GF-D8 (cell line): Measurements from ENCODE around the gene CHN2.
"Not testable (repeated sequence)": the region's sequence is repeated elsewhere in the genome, so short reads cannot be mapped to it uniquely, and the experiment has no call there.

Source experiments
- DNase-seq: peaks from one replicate; lab custom pipeline; 2025; lab: John Stamatoyannopoulos, UW

CHN2 gene

DNA sequence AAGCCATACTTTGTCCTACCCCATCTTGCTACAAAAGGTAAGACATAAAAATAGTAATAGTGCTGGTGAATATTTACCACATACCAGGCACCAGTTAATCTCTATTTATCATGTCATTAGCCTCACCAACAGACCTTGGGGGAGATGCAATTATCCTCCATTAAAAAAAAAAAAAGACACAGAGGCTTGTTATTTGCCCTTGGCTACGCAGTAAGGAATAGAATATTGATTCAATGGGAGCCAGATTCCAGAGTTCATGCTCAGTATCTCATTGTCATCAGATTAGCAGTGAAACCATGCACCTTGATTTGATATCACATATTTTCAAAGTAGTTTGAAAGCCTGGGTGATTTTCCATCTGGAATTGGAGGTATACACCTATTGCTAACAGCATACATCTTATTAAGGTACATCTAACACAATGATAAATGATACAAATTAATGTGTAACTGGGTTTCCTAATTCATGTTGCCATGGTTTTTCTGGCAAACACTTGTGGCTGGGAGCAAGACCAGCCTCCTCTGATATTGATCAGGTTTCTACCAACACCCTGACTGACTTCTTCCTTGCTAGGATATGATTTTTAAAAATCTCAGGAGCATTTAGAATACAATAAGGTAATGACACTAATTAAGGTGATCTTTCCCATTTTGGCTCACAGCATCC, 301.9 kb downstream of the CHN2 start:
- DNase-seq: no peak

DNA sequence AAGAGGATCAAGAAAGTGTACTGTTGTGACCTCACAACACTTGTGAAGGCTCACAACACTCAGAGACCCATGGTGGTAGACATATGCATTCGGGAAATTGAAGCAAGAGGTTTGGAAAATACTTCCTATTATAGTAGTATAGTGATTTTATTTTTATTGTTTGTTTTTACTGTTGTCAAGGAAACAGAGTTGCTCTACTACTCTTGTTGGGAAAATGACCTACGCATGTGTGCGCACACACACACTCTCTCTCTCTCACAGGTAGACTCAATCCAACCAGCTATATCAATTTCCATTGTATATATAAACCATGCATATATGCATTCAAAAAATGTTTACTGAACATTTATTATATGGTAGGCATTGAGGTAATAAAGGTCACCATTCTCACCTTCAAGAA, 305.4 kb downstream of the CHN2 start:
- no peak for DNase-seq

DNA sequence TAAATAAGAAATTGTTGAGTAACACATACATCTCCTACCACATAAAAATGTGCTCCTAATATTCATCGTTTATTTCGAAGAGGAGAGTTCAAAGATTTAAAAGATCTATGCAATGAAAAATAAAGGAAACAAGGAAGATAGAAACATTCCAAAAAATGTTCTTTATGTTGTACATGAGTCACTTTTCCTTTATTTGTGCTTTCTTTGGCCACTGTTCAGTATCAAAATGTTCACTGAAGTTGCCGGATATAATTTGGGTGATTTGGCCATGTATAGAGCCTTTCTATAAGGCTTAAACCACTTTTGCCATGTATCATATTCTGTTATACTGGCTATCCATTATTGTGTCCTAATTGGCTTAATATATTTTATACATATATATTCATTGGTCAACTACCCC, 306.1 kb downstream of the CHN2 start:
- no peak for DNase-seq

DNA sequence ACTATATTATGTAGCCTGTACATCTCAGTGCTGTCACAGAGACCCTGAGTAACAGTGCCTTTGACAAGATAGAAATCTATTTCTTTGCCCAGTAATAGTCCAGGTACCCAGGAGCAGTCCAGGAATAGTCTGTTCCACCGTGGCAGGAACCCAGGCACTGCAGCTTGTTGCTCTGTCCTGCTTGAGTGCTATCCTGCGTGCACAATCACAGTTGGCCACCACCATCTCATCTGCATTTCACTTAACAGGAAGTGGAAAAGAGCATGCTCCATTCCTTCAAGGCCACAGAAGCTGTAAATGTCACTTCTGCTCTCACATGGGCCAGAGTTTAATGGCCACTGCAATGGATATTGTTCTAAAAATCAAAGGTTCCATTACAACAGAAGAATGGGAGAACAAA, 307.6 kb downstream of the CHN2 start:
- DNase-seq: no peak

DNA sequence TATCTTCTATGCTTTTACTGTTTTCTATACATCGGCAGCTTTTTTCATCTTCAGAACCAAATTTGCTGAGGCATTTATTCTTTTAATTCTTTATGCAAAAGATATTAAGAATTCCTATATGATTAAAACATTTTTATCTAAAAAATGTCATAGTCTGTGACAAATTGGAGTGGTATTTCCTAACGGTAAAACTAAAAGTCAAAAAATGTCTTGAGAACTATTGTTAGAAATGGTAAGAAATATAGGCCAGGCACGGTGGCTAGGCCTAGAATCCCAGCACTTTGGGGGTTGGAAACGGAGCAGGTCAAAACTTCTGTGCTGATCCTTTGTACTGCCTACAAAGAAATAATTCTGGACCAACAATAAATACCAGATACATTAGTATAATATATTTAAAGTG, 311.4 kb downstream of the CHN2 start:
- no peak for DNase-seq

DNA sequence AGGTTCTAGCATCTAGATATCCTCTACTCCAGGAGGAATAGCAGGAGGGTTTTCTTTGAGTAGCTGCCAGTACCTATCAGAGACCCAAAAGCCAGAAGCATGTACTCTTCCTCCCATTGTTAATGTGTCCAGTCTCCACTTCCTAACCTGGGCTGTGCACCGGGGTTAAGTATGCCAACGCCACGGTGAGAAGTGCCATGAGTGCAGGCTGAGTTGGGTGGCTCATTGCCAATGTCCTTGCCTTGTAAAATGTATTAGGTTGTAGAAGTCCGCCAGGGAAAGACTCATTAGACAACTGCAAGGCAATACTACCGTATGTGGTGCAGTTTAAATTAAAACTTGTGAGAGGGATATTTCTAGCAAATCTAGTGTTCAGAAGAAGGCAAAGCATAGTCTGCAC, 314.0 kb downstream of the CHN2 start:
- no peak for DNase-seq

DNA sequence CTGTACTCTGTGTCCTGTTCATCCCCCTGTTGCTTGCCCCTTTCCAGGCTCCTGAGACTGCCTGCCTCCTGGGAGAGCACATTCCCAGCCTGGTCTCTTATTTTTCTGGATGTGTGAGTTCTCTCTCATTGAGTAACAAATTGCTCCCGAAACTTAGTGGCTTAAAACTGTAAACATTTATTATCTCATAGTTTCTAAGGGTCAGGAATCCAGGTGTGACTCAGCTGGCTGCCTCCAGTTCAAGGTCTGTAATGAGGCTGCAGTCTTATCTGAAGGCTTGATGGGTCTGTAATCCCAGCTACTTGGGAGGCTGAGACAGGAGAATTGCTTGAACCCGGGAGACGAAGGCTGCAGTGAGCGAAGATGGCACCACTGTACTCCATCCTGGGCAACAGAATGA, 315.5 kb downstream of the CHN2 start:
- no peak for DNase-seq

DNA sequence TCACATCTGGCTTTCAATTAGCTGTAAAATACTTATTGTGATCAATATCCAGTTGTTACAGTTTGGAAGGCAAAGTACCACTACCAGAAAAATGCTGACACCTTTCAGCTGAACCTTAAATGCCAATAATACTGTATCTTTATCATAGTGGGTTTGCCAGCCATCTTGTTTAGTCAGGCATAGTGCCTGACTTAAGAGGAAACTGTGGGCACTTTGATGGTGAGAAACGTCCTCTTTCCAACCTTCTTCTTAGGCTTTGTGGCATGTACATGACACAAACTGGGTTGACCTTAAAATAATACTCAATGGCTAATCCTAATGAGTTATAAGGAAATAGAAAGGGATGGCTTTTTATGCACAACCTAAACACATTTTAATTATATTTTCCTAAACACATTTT, 316.8 kb downstream of the CHN2 start:
- DNase-seq: no peak

DNA sequence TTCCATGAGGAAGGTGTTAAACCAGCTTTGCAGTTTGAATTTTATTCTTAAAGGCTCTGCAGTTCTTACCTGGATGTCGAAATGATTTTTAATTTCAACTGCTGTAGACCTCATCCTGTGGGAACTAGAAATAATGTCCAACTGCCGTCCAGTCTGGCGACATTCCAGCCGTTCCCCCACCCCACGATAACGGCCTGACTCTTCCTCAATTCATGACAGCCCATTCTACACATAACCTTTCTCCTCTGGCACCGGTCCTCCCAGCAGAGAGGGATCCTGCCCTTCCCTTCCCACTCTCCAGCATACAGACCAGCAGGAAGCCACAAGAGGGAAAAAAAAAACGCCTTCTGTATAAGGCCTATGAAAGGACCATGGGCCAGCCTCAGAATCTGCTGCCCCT, 317.3 kb downstream of the CHN2 start:
- DNase-seq: no peak

DNA sequence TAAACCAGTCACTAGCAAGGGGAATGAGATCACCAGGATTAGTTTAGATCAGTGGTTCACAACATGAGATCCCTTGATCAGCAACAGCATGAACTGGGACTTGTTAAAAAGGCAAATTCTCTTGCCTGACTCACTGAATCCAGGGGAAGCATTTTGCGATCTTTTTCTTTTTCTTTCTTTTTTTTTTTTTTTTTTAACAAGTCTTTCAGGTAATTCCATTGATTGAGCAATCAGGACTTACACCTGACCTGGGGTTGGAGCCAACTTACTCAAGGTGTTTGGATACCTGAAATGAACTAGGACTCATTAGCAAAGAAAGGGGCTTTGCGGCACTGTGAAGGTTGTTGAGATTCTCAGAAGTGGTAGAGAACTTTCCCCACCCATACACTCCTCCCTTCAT, 321.9 kb downstream of the CHN2 start:
- no peak for DNase-seq

DNA sequence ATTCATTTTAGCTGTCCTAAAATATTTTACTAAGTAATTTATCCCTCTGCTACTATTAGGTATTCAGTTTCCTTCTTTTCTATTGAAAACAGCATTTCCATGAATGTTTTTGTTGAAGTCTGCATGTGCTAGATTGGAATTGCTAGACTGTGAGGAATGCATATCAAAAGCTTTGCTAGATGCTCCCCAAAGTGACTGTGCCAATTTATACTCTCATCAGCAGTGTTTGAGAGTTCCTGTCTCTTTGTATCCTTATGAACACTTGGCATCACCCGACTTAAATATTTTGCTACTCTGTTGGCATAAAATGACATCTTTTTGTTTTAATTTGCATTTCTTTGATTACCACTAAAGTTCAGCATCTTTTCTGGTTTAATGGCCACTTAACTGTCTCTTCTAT, 324.0 kb downstream of the CHN2 start:
- no peak for DNase-seq

DNA sequence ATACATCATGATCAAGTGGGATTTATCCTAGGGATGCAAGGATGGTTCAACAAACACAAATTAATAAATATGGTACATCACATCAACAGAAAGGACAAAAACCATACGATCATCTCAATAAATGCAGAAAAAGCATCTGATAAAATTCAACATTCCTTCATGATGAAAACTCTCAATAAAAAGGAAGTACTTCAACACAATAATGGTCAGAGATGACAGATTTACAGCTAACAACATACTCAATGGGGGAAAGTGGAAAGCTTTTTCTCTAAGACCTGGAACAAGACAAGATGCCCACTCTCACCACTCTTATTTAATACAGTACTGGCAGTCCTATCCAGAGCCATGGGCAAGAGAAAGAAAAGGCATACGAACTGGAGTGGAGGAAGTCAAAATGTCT, 329.2 kb downstream of the CHN2 start:
- no peak for DNase-seq

DNA sequence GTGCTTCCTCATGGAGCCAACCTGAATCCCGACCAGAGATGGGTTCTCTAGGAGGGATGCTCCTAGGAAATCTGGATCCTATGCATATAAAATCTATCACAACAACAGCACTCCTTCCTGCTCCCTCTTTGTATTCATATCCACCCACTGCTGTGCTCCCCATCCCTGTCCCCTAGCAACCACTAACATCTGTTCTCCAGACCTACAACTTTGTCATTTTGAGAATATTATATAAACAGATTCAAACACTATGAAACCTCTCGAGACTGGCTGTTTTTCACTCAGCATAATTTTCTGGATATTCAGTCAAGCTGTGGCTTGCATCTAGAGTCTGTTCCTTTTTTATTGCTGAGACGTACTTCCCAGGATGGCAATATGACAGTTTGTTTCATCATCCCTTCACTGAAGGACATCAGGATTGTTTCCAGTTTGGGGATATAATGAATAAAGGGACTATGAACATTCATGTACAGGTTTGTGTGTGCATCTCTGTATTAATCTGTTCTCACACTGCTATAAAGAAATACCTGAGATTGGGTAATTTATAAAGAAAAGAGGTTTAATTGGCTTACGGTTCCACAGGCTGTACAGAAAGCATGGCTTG, 333.0 kb downstream of the CHN2 start:
- DNase-seq: no peak

DNA sequence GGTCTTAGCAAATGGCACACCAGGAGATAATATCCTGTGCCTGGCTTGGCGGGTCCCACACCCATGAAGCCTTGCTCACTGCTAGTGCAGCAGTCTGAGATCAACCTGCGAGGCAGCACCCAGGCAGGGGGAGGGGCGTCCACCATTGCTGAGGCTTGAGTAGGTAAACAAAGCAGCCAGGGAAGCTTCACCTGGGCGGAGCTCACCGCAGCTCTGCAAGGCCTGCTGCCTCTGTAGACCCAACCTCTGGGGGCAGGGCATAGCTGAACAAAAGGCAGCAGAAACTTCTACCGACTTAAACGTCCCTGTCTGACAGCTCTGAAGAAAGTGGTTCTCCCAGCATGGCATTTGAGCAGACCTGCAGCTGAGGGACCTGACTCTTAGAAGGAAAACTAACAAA, 334.0 kb downstream of the CHN2 start:
- DNase-seq: not testable (repeated sequence)
